Measurements from ENCODE around the gene ITGB1. TPM values are rescaled to one million over a fixed set of nuclear protein-coding genes. Genes with fewer than 3 reads are reported as not detected.
A peak's percentile ranks its signal among the peaks of the same experiment; 100 is the strongest.

ITGB1 gene
- polyA plus RNA-seq, 1 of the 3 experiments (the other 2 are of a cell fraction) = 666 TPM

GRCh38 chr10:32942081-32942480 lies 15.9 kb downstream of the ITGB1 start:
- peak overlapping the region in 1 of 2 experiments; percentile 7; a peak in 2 of 4 replicates for H3K27ac ChIP-seq (ENCODE audit: low read depth in 2 of 2, low read length in 1 of 2)
- ChIA-PET POLR2A (no interaction called here), CTCF (no interaction called here)
- peaks cover 100% of the 10 kb centered on the region for H4K20me1 ChIP-seq (ENCODE audit: insufficient read depth)
- H3K4me1 ChIP-seq (ENCODE audit: control insufficient read depth in 1 of 2, insufficient read depth in 2 of 2, low read depth in 1 of 2, low read length in 1 of 2) = peaks cover 26 to 40% of the 10 kb centered on the region in 2 experiments
- H3K4me3 ChIP-seq (ENCODE audit: low read depth in 2 of 2, low read length in 1 of 2) = no peak overlapping the region
- H3K27me3 ChIP-seq (ENCODE audit: insufficient read depth) = no peaks in the 10 kb centered on the region
- H3K36me3 ChIP-seq (replicated peaks in 1 of 2; ENCODE audit: control insufficient read depth in 1 of 2, insufficient read depth in 2 of 2, low read length in 1 of 2) = peaks cover 0 to 6% of the 10 kb centered on the region in 2 experiments
- no peak for DNase-seq
- H3K79me2 ChIP-seq (ENCODE audit: insufficient read depth) = peaks cover 100% of the 10 kb centered on the region
- H3K9me2 ChIP-seq = no peaks in the 10 kb centered on the region
- no peak overlapping the region for H3K9ac ChIP-seq
- no peak overlapping the region for H2AFZ ChIP-seq (ENCODE audit: low read depth)
- H3F3A ChIP-seq (replicated peaks; ENCODE audit: insufficient read depth) = peaks cover 10% of the 10 kb centered on the region
- no peaks in the 10 kb centered on the region for H3K9me3 ChIP-seq
- H3K4me2 ChIP-seq = 0 out of 2 replicates have a peak overlapping the region, but pooled peaks have one; percentile 7
- TF ChIP-seq, protein P1, sequence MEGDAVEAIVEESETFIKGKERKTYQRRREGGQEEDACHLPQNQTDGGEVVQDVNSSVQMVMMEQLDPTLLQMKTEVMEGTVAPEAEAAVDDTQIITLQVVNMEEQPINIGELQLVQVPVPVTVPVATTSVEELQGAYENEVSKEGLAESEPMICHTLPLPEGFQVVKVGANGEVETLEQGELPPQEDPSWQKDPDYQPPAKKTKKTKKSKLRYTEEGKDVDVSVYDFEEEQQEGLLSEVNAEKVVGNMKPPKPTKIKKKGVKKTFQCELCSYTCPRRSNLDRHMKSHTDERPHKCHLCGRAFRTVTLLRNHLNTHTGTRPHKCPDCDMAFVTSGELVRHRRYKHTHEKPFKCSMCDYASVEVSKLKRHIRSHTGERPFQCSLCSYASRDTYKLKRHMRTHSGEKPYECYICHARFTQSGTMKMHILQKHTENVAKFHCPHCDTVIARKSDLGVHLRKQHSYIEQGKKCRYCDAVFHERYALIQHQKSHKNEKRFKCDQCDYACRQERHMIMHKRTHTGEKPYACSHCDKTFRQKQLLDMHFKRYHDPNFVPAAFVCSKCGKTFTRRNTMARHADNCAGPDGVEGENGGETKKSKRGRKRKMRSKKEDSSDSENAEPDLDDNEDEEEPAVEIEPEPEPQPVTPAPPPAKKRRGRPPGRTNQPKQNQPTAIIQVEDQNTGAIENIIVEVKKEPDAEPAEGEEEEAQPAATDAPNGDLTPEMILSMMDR (IDR thresholded peaks at IDR 0.05) = no peak
- TF ChIP-seq SMC3 (IDR thresholded peaks at IDR 0.05; ENCODE audit: low read depth, low read length) (no peak), CHD2 (IDR thresholded peaks at IDR 0.05; ENCODE audit: low read length, partially characterized antibody) (no peak), RFX5 (IDR thresholded peaks at IDR 0.05; ENCODE audit: low read length) (no peak), PBX3 (IDR thresholded peaks at IDR 0.05) (no peak), USF1 (IDR thresholded peaks at IDR 0.05; ENCODE audit: borderline replicate concordance, low read depth) (no peak)
- TF ChIP-seq, protein P2, sequence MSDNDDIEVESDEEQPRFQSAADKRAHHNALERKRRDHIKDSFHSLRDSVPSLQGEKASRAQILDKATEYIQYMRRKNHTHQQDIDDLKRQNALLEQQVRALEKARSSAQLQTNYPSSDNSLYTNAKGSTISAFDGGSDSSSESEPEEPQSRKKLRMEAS (IDR thresholded peaks at IDR 0.05; ENCODE audit: low read depth) = no peak
- 86% methylated on average over 1 of the region's 1 CpG for WGBS (ENCODE audit: low lambda C conversion rate)

DNA sequence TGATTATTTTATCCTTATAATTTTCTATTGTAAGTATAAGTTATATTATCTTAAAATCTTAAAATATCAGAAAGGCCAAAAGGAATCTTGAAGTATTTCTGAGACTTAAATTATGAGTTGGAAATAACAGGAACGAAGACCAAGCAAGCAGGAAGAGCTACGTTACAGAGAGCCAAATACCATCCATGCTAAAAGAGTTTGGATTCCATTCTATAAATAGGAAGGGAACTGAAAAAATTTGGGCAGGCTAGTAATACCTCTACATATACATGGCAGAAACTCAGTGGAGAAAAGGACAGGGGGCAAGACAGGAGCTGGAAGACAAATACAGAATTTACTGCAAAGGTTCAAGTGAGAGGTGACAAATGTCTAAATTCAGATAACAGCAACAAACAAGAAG lies 16.7 kb downstream of the ITGB1 start:
- ChIA-PET POLR2A (no interaction called here), CTCF (no interaction called here)
- no peaks in the 10 kb centered on the region for H3K9me3 ChIP-seq
- H3K9me2 ChIP-seq = no peaks in the 10 kb centered on the region
- WGBS (ENCODE audit: low lambda C conversion rate) = 63% methylated on average over 2 of the region's 2 CpGs
- H3F3A ChIP-seq (replicated peaks; ENCODE audit: insufficient read depth) = peaks cover 14% of the 10 kb centered on the region
- DNase-seq = no peak
- H4K20me1 ChIP-seq (ENCODE audit: insufficient read depth) = peaks cover 100% of the 10 kb centered on the region
- H3K27ac ChIP-seq (ENCODE audit: low read depth in 2 of 2, low read length in 1 of 2) = peak overlapping the region; percentile 7 to 70; a peak in 3 of 4 replicates
- H3K4me1 ChIP-seq (ENCODE audit: control insufficient read depth in 1 of 2, insufficient read depth in 2 of 2, low read depth in 1 of 2, low read length in 1 of 2) = peaks cover 26 to 40% of the 10 kb centered on the region in 2 experiments
- peaks cover 100% of the 10 kb centered on the region for H3K79me2 ChIP-seq (ENCODE audit: insufficient read depth)
- TF ChIP-seq USF1 (IDR thresholded peaks at IDR 0.05; ENCODE audit: borderline replicate concordance, low read depth) = no peak
- peaks cover 0 to 12% of the 10 kb centered on the region in 2 experiments for H3K36me3 ChIP-seq (replicated peaks in 1 of 2; ENCODE audit: control insufficient read depth in 1 of 2, insufficient read depth in 2 of 2, low read length in 1 of 2)
- H3K9ac ChIP-seq = no peak overlapping the region
- H2AFZ ChIP-seq (ENCODE audit: low read depth) = no peak overlapping the region
- 0 out of 2 replicates have a peak overlapping the region, but pooled peaks have one; percentile 7 for H3K4me2 ChIP-seq
- no peak overlapping the region for H3K4me3 ChIP-seq (ENCODE audit: low read depth in 2 of 2, low read length in 1 of 2)
- H3K27me3 ChIP-seq (ENCODE audit: insufficient read depth) = no peaks in the 10 kb centered on the region
